PFSK-1 (cell line): ENCODE measurements around the gene UST.

Experiments used
- POLR2AphosphoS5 ChIP-seq: IDR thresholded peaks from 2 replicates; pipeline ENCODE4 v1.6.1; 2012; ENCODE audit warnings: low read depth, mild to moderate bottlenecking, control low read depth, low read length, moderate library complexity
- SIN3A ChIP-seq: IDR thresholded peaks from 2 replicates; pipeline ENCODE4 v1.6.1; 2012; ENCODE audit warnings: mild to moderate bottlenecking, low read length, moderate library complexity, borderline replicate concordance; ENCODE audit not compliant: insufficient read depth
- TAF1 ChIP-seq: IDR thresholded peaks from 2 replicates; pipeline ENCODE4 v1.6.1; 2012; ENCODE audit warnings: low read length, control low read depth, borderline replicate concordance; ENCODE audit not compliant: insufficient read depth
- TF ChIP-seq, protein P1 (sequence below), 2 experiments: IDR thresholded peaks; 2 replicates each; pipeline versions ENCODE4 v1.6.1 to v1.8.0; 2011 to 2012; ENCODE audit warnings: low read depth in 2 of 2, low read length in 2 of 2, control low read depth in 1 of 2, inconsistent platforms in 1 of 2, mild to moderate bottlenecking in 1 of 2, moderate library complexity in 1 of 2; ENCODE audit not compliant: insufficient read depth in 1 of 2

DNA sequence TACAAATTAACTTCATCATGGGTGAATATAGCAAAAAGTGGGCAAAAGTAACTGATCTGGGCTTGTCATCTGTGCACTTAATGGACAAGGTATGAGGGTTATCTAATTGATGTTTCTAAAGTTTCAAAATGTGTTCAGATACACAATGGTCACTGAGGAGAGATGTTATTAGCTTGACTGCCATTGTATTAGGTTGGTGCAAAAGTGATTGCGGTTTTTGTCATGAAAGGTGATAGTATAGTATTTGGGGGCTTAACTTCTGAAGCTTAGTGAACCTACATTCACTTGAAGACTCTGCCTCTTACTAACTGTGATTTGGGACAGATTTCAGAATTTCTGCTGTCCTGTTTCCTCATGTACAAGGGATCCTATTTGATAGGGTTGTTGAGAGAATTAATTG is 159.6 kb downstream of the UST start:
- TF ChIP-seq POLR2AphosphoS5 = no peak
- TF ChIP-seq, protein P1, sequence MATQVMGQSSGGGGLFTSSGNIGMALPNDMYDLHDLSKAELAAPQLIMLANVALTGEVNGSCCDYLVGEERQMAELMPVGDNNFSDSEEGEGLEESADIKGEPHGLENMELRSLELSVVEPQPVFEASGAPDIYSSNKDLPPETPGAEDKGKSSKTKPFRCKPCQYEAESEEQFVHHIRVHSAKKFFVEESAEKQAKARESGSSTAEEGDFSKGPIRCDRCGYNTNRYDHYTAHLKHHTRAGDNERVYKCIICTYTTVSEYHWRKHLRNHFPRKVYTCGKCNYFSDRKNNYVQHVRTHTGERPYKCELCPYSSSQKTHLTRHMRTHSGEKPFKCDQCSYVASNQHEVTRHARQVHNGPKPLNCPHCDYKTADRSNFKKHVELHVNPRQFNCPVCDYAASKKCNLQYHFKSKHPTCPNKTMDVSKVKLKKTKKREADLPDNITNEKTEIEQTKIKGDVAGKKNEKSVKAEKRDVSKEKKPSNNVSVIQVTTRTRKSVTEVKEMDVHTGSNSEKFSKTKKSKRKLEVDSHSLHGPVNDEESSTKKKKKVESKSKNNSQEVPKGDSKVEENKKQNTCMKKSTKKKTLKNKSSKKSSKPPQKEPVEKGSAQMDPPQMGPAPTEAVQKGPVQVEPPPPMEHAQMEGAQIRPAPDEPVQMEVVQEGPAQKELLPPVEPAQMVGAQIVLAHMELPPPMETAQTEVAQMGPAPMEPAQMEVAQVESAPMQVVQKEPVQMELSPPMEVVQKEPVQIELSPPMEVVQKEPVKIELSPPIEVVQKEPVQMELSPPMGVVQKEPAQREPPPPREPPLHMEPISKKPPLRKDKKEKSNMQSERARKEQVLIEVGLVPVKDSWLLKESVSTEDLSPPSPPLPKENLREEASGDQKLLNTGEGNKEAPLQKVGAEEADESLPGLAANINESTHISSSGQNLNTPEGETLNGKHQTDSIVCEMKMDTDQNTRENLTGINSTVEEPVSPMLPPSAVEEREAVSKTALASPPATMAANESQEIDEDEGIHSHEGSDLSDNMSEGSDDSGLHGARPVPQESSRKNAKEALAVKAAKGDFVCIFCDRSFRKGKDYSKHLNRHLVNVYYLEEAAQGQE (IDR thresholded peaks at IDR 0.05; ENCODE audit: insufficient read depth in 1 of 2, low read depth in 2 of 2, low read length in 2 of 2) = no peak
- TF ChIP-seq SIN3A = no peak
- TF ChIP-seq TAF1 = no peak
